Measurements from ENCODE around the gene ACTR3.

ACTR3 gene

GRCh38 chr2:114006460-114006859, 116.6 kb downstream of the ACTR3 start:
- DNase-seq, result no peak

- no peak for DNase-seq
Observed at GRCh38 chr2:114007436-114007835, 117.5 kb downstream of the ACTR3 start.

- no peak for DNase-seq
Observed at GRCh38 chr2:114008720-114009119, 118.8 kb downstream of the ACTR3 start.

- no peak for DNase-seq
Observed at GRCh38 chr2:114009205-114009944, 119.5 kb downstream of the ACTR3 start.

- no peak for DNase-seq
Observed at GRCh38 chr2:114010001-114010400, 120.1 kb downstream of the ACTR3 start.

- DNase-seq, result no peak
Observed at GRCh38 chr2:114011713-114012112, 121.8 kb downstream of the ACTR3 start.

All from NCI-H1694 treated with DMSO at 0.1 percent for 48 hours (cell line).